GM23338 (cell line): ENCODE results near the gene PACS1.

Experiments used
- CREB1 ChIP-seq: fragments of 250-450 bp; sonication (Bioruptor Pico); IDR thresholded peaks from 2 replicates; pipeline ENCODE4 v1.5.0; 2020; ENCODE audit warnings: low read depth, mild to moderate bottlenecking, moderate library complexity
- CTCF ChIP-seq, 2 experiments: fragments of 200-600 bp in 1 of 2; sonication (generic) in 1 of 2; conservative IDR thresholded peaks; 2 replicates each; pipeline versions ENCODE4 v1.5.1 to v1.6.1; 2016 to 2017; ENCODE audit warnings: antibody characterized with exemption in 2 of 2, low read depth in 2 of 2, mild to moderate bottlenecking in 2 of 2, moderate library complexity in 1 of 2
- EZH2 ChIP-seq: fragments of 200-600 bp; sonication (generic); IDR thresholded peaks from one replicate; pipeline ENCODE4 v1.8.0; 2017; ENCODE audit warnings: antibody characterized with exemption, mild to moderate bottlenecking, low read depth; ENCODE audit not compliant: unreplicated experiment
- EZH2phosphoT487 ChIP-seq: fragments of 200-600 bp; sonication (generic); IDR thresholded peaks from one replicate; pipeline ENCODE4 v1.8.1; 2018; ENCODE audit warnings: antibody characterized with exemption; ENCODE audit not compliant: unreplicated experiment
- JUNB ChIP-seq: IDR thresholded peaks from one replicate; pipeline ENCODE4 v1.6.1; 2016; ENCODE audit warnings: antibody characterized with exemption; ENCODE audit not compliant: unreplicated experiment
- NANOG ChIP-seq: IDR thresholded peaks from 2 replicates; pipeline ENCODE4 v1.6.1; 2016; ENCODE audit warnings: antibody characterized with exemption, borderline replicate concordance
- POLR2AphosphoS5 ChIP-seq: IDR thresholded peaks from 2 replicates; pipeline ENCODE4 v1.6.1; 2016; ENCODE audit warnings: antibody characterized with exemption, low read depth
- STAT1 ChIP-seq: IDR thresholded peaks from one replicate; pipeline ENCODE4 v1.6.1; 2016; ENCODE audit warnings: antibody characterized with exemption; ENCODE audit not compliant: unreplicated experiment
- ZNF114 ChIP-seq: fragments of 250-450 bp; sonication (Bioruptor Pico); IDR thresholded peaks from 2 replicates; pipeline ENCODE4 v1.5.0; 2020; ENCODE audit warnings: mild to moderate bottlenecking, moderate library complexity
- TF ChIP-seq, protein P1 (sequence below): IDR thresholded peaks from one replicate; pipeline ENCODE4 v1.6.1; 2018; ENCODE audit warnings: antibody characterized with exemption; ENCODE audit not compliant: unreplicated experiment
- TF ChIP-seq, protein P2 (sequence below): IDR thresholded peaks from 2 replicates; pipeline ENCODE4 v1.6.1; 2016; ENCODE audit warnings: antibody characterized with exemption

DNA sequence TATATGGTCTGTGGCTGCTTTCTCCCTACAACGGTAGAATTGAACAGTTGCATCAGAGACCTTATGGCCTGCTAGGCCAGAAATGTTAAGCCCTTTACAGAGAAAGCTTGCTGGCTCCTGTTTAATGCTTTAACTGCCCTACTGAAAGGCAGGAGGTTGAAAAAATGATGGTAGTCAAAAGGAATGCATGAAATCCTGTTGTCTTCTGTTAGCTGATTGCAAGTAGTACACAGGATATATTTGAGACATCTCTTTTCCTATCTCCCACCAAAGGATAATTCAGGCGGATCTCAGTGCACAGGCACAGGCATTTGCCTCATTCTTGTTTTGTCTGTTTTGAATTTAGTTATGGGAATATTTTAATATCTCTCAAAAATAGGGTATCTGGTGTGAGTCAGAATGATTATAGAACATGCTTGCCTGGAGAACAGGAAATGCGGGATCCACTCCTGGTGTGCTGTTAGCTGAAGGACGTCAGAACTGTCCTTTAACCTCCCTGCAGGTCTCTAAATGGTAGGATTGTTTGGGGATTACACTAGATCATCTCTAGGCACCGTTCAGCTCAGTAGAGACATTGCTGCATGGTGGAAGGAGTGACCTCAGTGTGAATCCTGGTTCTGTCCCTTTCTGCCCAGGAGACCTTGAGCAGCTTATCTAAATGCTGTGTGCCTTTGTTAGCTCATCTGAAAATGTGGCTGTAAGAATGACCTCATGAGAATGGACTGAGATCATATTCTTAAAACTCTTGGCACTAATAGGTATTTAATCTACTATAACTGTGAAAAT is 49.5 kb downstream of the PACS1 start:
- TF ChIP-seq CTCF (conservative IDR thresholded peaks at IDR 0.05; ENCODE audit: low read depth in 2 of 2) (no peak), JUNB (no peak), POLR2AphosphoS5 (no peak), CREB1 (CRISPR knock-in tag) (no peak), EZH2phosphoT487 (no peak), NANOG (no peak), EZH2 (no peak), ZNF114 (CRISPR knock-in tag) (no peak), STAT1 (no peak)
- TF ChIP-seq, protein P1, sequence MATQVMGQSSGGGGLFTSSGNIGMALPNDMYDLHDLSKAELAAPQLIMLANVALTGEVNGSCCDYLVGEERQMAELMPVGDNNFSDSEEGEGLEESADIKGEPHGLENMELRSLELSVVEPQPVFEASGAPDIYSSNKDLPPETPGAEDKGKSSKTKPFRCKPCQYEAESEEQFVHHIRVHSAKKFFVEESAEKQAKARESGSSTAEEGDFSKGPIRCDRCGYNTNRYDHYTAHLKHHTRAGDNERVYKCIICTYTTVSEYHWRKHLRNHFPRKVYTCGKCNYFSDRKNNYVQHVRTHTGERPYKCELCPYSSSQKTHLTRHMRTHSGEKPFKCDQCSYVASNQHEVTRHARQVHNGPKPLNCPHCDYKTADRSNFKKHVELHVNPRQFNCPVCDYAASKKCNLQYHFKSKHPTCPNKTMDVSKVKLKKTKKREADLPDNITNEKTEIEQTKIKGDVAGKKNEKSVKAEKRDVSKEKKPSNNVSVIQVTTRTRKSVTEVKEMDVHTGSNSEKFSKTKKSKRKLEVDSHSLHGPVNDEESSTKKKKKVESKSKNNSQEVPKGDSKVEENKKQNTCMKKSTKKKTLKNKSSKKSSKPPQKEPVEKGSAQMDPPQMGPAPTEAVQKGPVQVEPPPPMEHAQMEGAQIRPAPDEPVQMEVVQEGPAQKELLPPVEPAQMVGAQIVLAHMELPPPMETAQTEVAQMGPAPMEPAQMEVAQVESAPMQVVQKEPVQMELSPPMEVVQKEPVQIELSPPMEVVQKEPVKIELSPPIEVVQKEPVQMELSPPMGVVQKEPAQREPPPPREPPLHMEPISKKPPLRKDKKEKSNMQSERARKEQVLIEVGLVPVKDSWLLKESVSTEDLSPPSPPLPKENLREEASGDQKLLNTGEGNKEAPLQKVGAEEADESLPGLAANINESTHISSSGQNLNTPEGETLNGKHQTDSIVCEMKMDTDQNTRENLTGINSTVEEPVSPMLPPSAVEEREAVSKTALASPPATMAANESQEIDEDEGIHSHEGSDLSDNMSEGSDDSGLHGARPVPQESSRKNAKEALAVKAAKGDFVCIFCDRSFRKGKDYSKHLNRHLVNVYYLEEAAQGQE = no peak
- TF ChIP-seq, protein P2, sequence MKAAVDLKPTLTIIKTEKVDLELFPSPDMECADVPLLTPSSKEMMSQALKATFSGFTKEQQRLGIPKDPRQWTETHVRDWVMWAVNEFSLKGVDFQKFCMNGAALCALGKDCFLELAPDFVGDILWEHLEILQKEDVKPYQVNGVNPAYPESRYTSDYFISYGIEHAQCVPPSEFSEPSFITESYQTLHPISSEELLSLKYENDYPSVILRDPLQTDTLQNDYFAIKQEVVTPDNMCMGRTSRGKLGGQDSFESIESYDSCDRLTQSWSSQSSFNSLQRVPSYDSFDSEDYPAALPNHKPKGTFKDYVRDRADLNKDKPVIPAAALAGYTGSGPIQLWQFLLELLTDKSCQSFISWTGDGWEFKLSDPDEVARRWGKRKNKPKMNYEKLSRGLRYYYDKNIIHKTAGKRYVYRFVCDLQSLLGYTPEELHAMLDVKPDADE = no peak
